Neural cell (in vitro differentiated cells): Measurements from ENCODE around the gene TSNAX. TPM values are rescaled to one million over a fixed set of nuclear protein-coding genes. Genes with fewer than 3 reads are reported as not detected.

Experiments used
- H2AFZ ChIP-seq: fragments of 200-600, 300-800 bp; sonication (generic), shearing (Covaris generic); 2 replicates; pipeline ENCODE4 v1.6.0; 2014; ENCODE audit warnings: low read depth, mild to moderate bottlenecking, antibody characterized with exemption, low read length, moderate library complexity
- H3F3A ChIP-seq: fragments of 200-600 bp; shearing (Covaris generic); 2 replicates; pipeline ENCODE4 v1.6.1; 2016; ENCODE audit warnings: mild to moderate bottlenecking, moderate library complexity, mixed read lengths, antibody characterized with exemption, low read length; ENCODE audit not compliant: insufficient read depth, poor library complexity, severe bottlenecking
- H3K27ac ChIP-seq: fragments of 200-600, 300-800 bp; sonication (generic), shearing (Covaris generic); 2 replicates; pipeline ENCODE4 v1.5.1; 2014; ENCODE audit warnings: mild to moderate bottlenecking, low read length, moderate library complexity
- H3K27me3 ChIP-seq: fragments of 300-800, 200-600 bp; sonication (generic), shearing (Covaris generic); 2 replicates; pipeline ENCODE4 v1.6.0; 2014; ENCODE audit warnings: mild to moderate bottlenecking, low read depth, low read length, moderate library complexity; ENCODE audit not compliant: insufficient read depth
- H3K36me3 ChIP-seq: fragments of 300-800, 200-600 bp; sonication (generic), shearing (Covaris generic); 2 replicates; pipeline ENCODE4 v1.5.1; 2014; ENCODE audit warnings: mild to moderate bottlenecking, antibody characterized with exemption, low read length, moderate library complexity; ENCODE audit not compliant: insufficient read depth
- H3K4me2 ChIP-seq: fragments of 300-800, 200-600 bp; sonication (generic), shearing (Covaris generic); 2 replicates; pipeline ENCODE4 v1.6.0; 2014; ENCODE audit warnings: mild to moderate bottlenecking, low read length
- H3K4me3 ChIP-seq: fragments of 300-800, 200-600 bp; sonication (generic), shearing (Covaris generic); 2 replicates; pipeline ENCODE4 v1.5.1; 2014; ENCODE audit warnings: mild to moderate bottlenecking, low read length, moderate library complexity
- H3K79me2 ChIP-seq: fragments of 200-600 bp; shearing (Covaris generic); replicated peaks from 2 replicates; pipeline ENCODE4 v1.6.0; 2014; ENCODE audit warnings: mild to moderate bottlenecking, low read length, moderate library complexity; ENCODE audit not compliant: insufficient read depth
- H3K9ac ChIP-seq: fragments of 300-800, 200-600 bp; sonication (generic), shearing (Covaris generic); 2 replicates; pipeline ENCODE4 v1.6.1; 2016; ENCODE audit warnings: mild to moderate bottlenecking, low read length, mixed read lengths
- H3K9me2 ChIP-seq: fragments of 200-600 bp; shearing (Covaris generic); 2 replicates; pipeline ENCODE4 v1.6.1; 2016; ENCODE audit warnings: mild to moderate bottlenecking, low read length, mixed read lengths; ENCODE audit not compliant: insufficient read depth
- H3K9me3 ChIP-seq: fragments of 200-600, 300-800 bp; sonication (generic), shearing (Covaris generic); 2 replicates; pipeline ENCODE4 v1.6.1; 2016; ENCODE audit warnings: mild to moderate bottlenecking, mixed run types, low read length, moderate library complexity, mixed read lengths
- H4K20me1 ChIP-seq: fragments of 200-600 bp; shearing (Covaris generic); 2 replicates; pipeline ENCODE4 v1.6.1; 2016; ENCODE audit warnings: mild to moderate bottlenecking, mixed run types; ENCODE audit not compliant: insufficient read depth
- CTCF ChIP-seq: fragments of 450-650 bp; IDR thresholded peaks from 2 replicates; pipeline ENCODE4 v1.5.1; 2014; ENCODE audit warnings: antibody characterized with exemption, mild to moderate bottlenecking, moderate library complexity; ENCODE audit not compliant: poor library complexity, severe bottlenecking
- EP300 ChIP-seq: fragments of 450-650 bp; conservative IDR thresholded peaks from 2 replicates; pipeline ENCODE4 v1.6.1; 2014; ENCODE audit warnings: antibody characterized with exemption, mild to moderate bottlenecking, moderate library complexity; ENCODE audit not compliant: poor library complexity, severe bottlenecking
- EZH2 ChIP-seq: fragments of 200-600, 300-800 bp; shearing (Covaris generic), sonication (generic); IDR thresholded peaks from 2 replicates; pipeline ENCODE4 v1.6.1; 2014; ENCODE audit warnings: antibody characterized with exemption, low read length, borderline replicate concordance, mild to moderate bottlenecking; ENCODE audit not compliant: insufficient read depth, poor library complexity, severe bottlenecking
- MXI1 ChIP-seq: fragments of 450-650 bp; conservative IDR thresholded peaks from 2 replicates; pipeline ENCODE4 v1.6.1; 2014; ENCODE audit warnings: antibody characterized with exemption, mild to moderate bottlenecking; ENCODE audit not compliant: poor library complexity, severe bottlenecking
- POLR2AphosphoS5 ChIP-seq: IDR thresholded peaks from 2 replicates; pipeline ENCODE4 v1.6.1; 2012
- RAD21 ChIP-seq: fragments of 450-650 bp; conservative IDR thresholded peaks from 2 replicates; pipeline ENCODE4 v1.6.1; 2014; ENCODE audit warnings: antibody characterized with exemption, mild to moderate bottlenecking, moderate library complexity
- REST ChIP-seq: IDR thresholded peaks from 2 replicates; pipeline ENCODE4 v1.6.1; 2012; ENCODE audit warnings: borderline replicate concordance
- SMC3 ChIP-seq: fragments of 450-650 bp; conservative IDR thresholded peaks from 2 replicates; pipeline ENCODE4 v1.6.1; 2014; ENCODE audit warnings: antibody characterized with exemption, mild to moderate bottlenecking, moderate library complexity; ENCODE audit not compliant: poor library complexity
- TAF1 ChIP-seq: IDR thresholded peaks from 2 replicates; pipeline ENCODE4 v1.6.1; 2012; ENCODE audit warnings: low read depth
- polyA plus RNA-seq: library from polyadenylated mRNA; depleted of rRNA; stranded (reverse); fragments of >200 nt; gene quantifications from 2 replicates; pipeline ENCODE4 v1.2.3, GENCODE V29; 2014

Gene TSNAX
- polyA plus RNA-seq, 1 donor from 2014 or later, result 55.2 TPM

GRCh38 chr1:231610388-231610787 lies 81.9 kb downstream of the TSNAX start:
- Histone ChIP-seq H3K9me2 (no peaks in the 10 kb centered on the region), H3K9ac (no peak overlapping the region), H2AFZ (no peak overlapping the region), H3K27me3 (no peaks in the 10 kb centered on the region), H3K4me3 (no peak overlapping the region), H3K79me2 (no peaks in the 10 kb centered on the region), H3K36me3 (no peaks in the 10 kb centered on the region), H3K27ac (no peak overlapping the region), H3K9me3 (no peaks in the 10 kb centered on the region), H3F3A (no peaks in the 10 kb centered on the region), H3K4me2 (no peak overlapping the region), H4K20me1 (no peaks in the 10 kb centered on the region)
- TF ChIP-seq SMC3, result no peak
- no peak for TF ChIP-seq CTCF

- Histone ChIP-seq H3K9ac (no peak overlapping the region), H4K20me1 (no peaks in the 10 kb centered on the region), H3K27me3 (no peaks in the 10 kb centered on the region), H3F3A (no peaks in the 10 kb centered on the region), H3K4me2 (no peak overlapping the region), H2AFZ (no peak overlapping the region), H3K36me3 (no peaks in the 10 kb centered on the region), H3K79me2 (no peaks in the 10 kb centered on the region), H3K4me3 (no peak overlapping the region), H3K9me3 (no peaks in the 10 kb centered on the region), H3K27ac (no peak overlapping the region), H3K9me2 (no peaks in the 10 kb centered on the region)
- TF ChIP-seq SMC3 (no peak), MXI1 (no peak), POLR2AphosphoS5 (no peak), EZH2 (no peak), RAD21 (no peak), TAF1 (no peak), EP300 (no peak), REST (no peak), CTCF (no peak)
Measured at GRCh38 chr1:231611111-231611510, 82.6 kb downstream of the TSNAX start.
